GM06990 (cell line): ENCODE data around the gene BET1L.

Experiments used
- DNase-seq: peaks from one replicate; pipeline ENCODE4 v3.0.0-alpha.2; 2011; ENCODE audit not compliant: insufficient read length; ENCODE audit errors: extremely low read depth
- H3K27me3 ChIP-seq: replicated peaks from 2 replicates; pipeline ENCODE4 v1.6.0; 2011; ENCODE audit warnings: low read length; ENCODE audit not compliant: control insufficient read depth, insufficient read depth
- H3K36me3 ChIP-seq: 2 replicates; pipeline ENCODE4 v1.5.1; 2011; ENCODE audit warnings: low read length; ENCODE audit not compliant: control insufficient read depth, insufficient read depth
- H3K4me3 ChIP-seq: replicated peaks from 2 replicates; pipeline ENCODE4 v1.5.1; 2011; ENCODE audit warnings: low read depth, mild to moderate bottlenecking, control low read depth, low read length
- CTCF ChIP-seq: IDR thresholded peaks from 2 replicates; pipeline ENCODE4 v1.5.1; 2011; ENCODE audit warnings: low read length, control low read depth, mild to moderate bottlenecking, inconsistent platforms; ENCODE audit not compliant: insufficient read depth, poor library complexity, severe bottlenecking

BET1L gene

GRCh38 chr11:213111-213510 lies 5.9 kb upstream of the BET1L start:
- Histone ChIP-seq H3K36me3 (peaks cover 47% of the 10 kb centered on the region), H3K27me3 (no peaks in the 10 kb centered on the region), H3K4me3 (no peak overlapping the region)
- no peak for TF ChIP-seq CTCF
- DNase-seq, result no peak

GRCh38 chr11:212150-213100 lies 5.2 kb upstream of the BET1L start:
- Histone ChIP-seq H3K4me3 (no peak overlapping the region), H3K36me3 (peaks cover 47% of the 10 kb centered on the region), H3K27me3 (no peaks in the 10 kb centered on the region)
- DNase-seq, result no peak
- no peak for TF ChIP-seq CTCF

DNA sequence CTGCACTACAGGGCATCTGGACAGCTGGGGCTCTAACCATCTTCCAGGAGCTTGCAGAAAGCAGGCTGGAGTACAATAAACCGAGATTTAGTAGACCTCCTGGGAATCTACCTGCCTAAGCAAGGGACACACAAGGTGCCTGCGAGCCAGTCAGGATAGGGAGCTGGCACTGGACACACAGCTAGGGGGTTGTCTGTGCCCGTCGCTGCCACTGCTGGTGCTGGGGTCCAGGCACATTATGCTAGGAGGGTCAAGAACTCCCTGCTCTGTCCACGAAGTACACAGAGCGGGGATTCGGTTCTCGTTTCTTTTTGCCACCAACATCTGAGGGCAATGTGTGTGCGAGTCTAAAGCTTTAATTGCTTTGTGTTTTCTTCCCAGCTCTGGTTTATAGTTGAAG lies 4.5 kb upstream of the BET1L start:
- Histone ChIP-seq H3K36me3 (peaks cover 47% of the 10 kb centered on the region), H3K27me3 (no peaks in the 10 kb centered on the region), H3K4me3 (no peak overlapping the region)
- no peak for TF ChIP-seq CTCF
- no peak for DNase-seq

DNA sequence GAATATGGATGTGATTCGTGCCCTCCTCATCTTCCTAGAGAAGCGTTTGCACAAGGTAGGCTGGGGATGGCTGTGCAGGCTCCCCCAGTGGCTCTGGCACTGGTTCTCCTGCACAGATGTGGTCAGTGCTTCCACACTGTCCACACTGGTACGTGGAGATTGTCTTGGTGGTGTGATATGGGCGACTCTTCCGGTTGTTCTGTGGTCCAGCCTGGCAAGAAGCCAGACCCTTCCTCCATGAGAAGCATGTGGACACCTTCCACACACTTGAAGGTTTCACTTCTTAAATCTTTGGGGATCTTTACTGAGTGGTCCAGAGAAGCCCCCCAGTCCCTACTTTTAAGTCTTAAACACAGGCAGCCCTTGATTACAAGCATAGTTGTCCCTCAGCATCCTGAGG lies 4.1 kb upstream of the BET1L start:
- Histone ChIP-seq H3K36me3 (peaks cover 46% of the 10 kb centered on the region), H3K27me3 (no peaks in the 10 kb centered on the region), H3K4me3 (no peak overlapping the region)
- no peak for TF ChIP-seq CTCF
- DNase-seq, result no peak

DNA sequence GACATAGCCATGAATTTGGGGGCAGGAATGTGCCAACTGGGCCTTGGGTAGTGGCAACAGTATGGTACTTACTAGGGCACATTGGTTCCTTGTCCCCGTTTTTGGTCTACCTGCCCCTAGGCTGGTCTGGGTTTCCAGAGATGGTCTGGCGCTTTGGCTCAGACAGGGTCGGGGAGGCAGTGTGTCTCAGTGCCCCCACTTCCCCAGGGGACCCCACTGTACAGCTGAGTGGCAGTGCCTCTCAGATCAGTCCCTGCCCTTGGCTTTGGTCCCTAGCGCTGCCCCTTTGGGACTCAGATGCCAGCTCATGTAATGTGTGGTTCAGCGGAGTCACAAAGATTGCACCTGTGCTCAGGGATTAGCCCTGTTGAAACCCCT lies 3.6 kb upstream of the BET1L start:
- peaks cover 44% of the 10 kb centered on the region for H3K36me3 ChIP-seq
- no peak for TF ChIP-seq CTCF
- no peak for DNase-seq
- no peaks in the 10 kb centered on the region for H3K27me3 ChIP-seq
- no peak overlapping the region for H3K4me3 ChIP-seq
